Stimulated activated CD4-positive, alpha-beta T cell treated with anti-CD3 and anti-CD28 coated beads, Interleukin-2, amount 100 ng/mL, for 48 hours (primary cell): ENCODE results near the gene C3.
"Not testable (repeated sequence)": the region's sequence is repeated elsewhere in the genome, so short reads cannot be mapped to it uniquely, and the experiment has no call there.

Experiments
- DNase-seq, 2 donors: peaks; one replicate each; pipeline ENCODE4 v3.0.0-alpha.2; 2020

The C3 gene

GRCh38 chr19:6712231-6712630 lies 8.2 kb downstream of the C3 start:
- no peak for DNase-seq

DNA sequence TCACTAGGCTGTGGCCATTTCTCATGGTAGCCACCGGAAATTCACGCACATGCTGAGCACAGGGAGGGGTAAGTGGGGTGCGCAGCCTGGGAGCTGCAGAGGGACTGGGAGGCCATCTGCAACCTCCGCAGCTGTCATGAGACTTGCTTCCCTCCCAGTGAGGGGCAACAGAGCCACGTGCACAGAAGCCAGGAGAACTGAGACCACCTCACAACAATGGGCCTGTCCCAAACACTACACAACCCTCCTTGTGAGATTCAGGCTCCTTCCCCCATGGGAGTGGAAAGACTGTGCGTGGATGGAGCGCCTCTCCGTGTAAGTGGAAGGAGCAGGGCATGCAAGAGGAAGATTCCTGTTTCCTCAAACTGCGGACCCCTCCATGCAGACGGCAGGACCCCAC lies 8.8 kb downstream of the C3 start:
- DNase-seq, result no peak

DNA sequence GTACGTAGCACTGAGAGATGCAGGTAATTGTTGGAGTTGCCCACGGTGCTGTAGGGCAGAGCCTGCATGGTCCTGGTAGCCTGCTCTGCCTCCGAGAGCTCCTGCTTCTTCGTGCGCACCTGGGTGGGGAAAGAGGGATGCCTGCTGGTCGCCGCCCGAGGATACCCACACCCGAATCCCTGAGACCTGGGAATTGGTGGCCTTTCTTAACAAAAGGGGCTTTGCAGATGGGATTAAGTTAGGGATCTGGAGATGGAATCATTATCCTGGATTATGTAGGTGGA lies 9.4 kb downstream of the C3 start:
- no peak for DNase-seq

DNA sequence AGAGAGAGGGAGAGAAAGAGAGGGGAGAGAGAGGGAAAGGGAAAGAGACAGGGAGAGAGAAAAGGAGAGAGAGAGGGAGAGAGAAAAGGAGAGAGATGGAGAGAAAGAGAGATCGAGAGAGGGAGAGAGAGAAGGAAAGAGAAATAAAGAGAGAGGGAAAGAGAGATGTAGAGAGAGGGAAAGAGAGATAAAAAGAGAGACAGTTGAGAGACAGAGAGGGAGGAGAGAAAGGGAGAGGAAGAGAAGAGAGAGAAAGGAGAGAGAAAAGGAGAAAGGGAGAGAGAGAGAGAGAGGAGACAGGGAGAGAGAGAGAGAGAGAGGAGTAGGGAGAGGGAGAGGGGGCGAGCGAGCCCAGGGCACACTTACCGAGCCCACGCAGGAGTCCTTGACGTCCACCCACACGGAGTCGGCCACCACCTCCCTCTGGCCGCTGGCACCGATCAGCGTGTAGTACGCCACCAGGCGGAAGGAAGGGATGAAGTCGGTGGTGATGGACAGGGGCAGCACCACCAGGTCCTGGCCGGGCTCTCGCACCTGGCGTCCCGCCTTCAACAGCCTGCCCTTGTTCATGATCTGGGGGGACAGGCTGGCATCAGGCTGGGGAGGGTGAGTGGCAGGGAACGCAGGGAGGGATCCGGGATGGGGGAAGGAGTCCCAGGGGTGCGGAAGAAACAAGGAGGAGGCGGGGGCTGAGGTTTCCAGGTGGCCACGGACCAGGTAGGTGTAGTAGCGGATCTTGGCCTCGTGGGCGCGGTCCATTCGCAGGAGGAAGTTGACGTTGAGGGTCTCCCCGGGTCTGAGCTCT lies 10.0 kb downstream of the C3 start:
- no peak for DNase-seq

DNA sequence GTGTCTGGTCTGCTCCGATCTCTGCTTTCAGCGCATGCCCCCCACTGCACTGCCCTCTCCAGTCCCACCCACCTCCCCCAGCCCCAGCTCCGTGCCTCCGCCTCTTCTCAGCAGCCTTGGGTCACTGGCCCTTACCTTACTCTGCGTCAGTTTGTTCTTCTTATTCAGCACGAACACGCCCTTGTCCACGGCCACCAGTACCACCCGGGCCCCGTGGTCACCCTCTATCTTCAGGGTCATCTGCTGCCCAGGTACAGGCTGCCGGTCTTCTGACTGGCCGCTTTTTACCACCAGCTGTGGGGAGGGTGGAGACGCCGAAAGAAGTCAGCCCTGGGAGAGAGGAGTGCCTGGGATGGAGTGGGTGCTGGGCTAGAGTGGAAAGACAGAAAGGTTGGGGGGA lies 10.9 kb downstream of the C3 start:
- DNase-seq, result no peak

DNA sequence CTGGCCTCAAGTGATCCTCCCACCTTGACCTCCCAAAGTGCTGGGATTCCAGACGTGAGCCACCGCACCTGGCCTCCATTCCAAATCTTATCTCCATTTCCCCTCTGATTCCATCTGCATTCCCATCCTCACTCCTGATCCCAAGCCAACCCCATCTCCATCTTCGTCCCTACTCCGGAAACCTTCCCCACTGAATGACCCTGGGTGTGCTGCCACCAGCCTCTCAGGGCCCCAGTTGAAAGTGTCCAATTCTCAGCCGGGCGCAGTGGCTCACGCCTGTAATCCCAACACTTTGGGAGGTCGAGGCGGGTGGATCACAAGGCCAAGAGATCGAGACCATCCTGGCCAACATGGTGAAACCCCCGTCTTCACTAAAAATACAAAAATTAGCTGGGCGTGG lies 11.5 kb downstream of the C3 start:
- not testable (repeated sequence) for DNase-seq

- no peak for DNase-seq
Measured at GRCh38 chr19:6708346-6708745, 12.1 kb downstream of the C3 start.

DNA sequence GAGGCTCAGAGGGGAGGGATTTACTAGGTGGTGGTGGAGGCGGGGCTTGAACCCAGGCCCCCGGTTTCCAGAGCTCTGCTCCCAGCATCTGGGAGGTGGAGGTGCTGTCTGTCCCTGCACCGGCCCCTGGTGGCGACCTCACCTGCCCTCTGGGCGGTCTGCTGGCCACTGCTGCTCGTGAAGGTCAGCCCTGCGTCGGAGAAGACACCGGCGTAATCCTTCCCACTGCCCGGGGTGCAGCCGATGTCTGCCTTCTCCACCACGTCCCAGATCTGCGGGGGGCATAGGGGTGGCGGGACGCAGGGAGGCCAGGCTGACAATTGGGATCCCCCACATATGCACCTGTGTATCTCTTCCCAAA lies 12.8 kb downstream of the C3 start:
- no peak for DNase-seq

DNA sequence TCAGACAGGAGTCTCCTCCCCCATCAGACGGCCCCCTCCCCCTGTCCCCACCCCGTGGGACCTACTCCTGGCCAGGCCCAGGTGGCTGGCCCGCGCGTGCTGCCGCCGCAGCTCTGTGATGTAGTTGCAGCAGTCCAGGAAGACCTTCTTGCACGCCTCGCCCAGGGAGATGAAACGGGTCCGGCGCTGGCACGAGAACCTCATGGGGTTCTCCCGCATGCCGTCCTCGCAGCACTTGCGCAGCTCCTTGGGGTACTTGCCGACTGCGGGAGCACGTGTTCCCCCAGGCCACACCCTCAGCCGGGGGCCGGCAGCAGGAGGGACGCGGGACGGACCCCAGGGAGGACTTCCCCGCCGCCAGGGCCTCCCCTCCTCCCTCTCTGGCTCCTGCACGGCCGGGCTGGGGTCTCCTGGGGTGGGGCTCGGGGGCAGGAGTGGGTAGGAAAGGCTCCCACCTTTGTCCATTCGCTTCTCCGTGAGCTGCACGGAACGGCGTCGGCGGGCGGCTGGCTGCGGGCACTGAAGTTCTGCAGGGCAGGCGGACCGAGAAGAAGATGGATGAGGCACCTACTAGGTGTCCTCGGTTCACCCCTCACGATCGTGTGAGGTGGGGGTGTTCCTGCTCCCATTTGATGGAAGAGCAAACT lies 13.3 kb downstream of the C3 start:
- no peak for DNase-seq

GRCh38 chr19:6706633-6706958 lies 13.9 kb downstream of the C3 start:
- DNase-seq, result no peak

- no peak for DNase-seq
Measured at GRCh38 chr19:6705931-6706632, 14.4 kb downstream of the C3 start.

DNA sequence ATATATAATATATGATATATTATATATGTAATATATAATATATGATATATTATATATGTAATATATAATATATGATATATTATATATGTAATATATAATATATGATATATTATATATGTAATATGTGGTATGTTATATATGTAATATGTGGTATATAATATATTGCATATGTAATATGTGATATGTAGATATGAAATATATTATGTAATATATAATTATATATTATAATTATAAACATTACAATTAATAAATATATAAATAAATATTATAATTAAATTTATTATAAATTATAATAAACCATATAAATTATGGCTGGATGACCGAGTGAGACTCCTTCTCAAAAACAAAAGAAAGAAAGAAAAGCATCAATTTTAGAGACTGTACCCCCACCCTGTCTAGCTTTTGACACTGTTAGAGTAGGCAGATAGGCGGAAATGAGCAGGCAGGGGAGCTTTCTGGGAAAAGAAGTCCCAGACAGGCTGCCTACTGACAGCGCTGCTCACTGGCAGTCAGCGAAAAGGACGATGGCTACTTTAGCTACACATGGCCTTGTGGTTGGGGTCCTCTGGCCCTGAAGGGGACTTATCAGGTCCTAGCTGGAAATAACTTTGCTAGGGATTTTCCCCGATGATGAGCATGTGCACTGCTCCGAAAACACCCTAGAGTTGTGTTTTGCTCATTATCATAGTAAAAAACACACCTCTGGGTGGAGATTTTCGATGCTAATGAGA lies 19.7 kb downstream of the C3 start:
- no peak for DNase-seq

- no peak for DNase-seq
Measured at GRCh38 chr19:6699935-6700334, 20.5 kb downstream of the C3 start.

GRCh38 chr19:6697291-6697690 lies 23.2 kb downstream of the C3 start:
- DNase-seq, result no peak

- DNase-seq, result no peak
Measured at GRCh38 chr19:6696239-6696820, 24.1 kb downstream of the C3 start.

DNA sequence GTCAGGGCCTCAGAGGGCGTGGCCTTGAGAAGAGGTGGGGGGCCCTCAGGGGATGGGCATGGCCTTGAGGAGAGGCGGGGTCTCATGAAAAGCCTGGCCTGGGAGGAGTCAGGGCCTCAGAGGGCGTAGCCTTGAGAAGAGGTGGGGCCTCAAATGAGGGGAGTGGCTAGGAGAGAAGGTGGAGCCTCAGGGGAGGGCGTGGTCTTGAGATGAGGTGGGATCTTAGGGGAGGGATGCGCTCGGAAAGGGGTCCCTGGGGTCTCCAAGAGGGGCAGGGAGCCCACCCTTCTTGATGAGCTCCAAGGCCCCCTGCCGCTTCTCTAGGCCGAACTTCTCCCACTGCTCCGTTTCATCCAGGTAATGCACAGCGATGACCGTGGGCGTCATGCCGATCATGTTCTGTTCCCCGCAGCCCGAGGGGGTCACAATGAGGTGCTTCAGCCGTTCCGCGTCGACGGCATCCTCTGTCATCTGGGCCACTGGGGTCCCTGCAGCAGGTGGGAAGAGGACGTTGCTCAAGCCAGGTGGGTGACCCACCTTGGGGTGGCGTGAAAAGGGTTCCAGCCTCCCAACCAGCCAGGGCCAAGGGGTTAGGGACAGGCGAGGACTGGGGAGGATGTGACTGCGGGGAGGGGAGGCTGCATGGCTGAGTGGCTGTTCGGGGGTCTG lies 26.2 kb downstream of the C3 start:
- DNase-seq, result no peak

GRCh38 chr19:6693681-6694080 lies 26.8 kb downstream of the C3 start:
- DNase-seq, result no peak

- no peak for DNase-seq
Measured at GRCh38 chr19:6693056-6693471, 27.4 kb downstream of the C3 start.

- no peak for DNase-seq
Measured at GRCh38 chr19:6692027-6692426, 28.4 kb downstream of the C3 start.

DNA sequence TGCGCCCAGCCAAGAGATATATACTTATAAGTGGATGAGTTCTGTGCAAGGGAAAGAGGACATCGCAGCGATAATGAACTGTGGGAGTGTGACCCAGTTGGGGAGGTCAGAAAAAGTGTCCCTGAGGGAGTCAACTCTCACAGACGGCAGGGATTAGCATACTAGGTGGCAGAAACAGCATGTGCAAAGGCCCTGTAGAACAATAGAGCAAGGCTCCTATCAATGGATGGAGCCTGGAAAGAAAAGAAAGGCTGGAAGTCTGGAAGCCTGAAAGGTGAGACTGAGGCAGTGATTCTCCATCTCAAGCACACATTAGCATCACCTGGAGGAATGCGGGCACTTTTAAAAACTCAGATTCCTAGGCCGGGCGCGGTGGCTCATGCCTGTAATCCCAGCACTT lies 29.1 kb downstream of the C3 start:
- DNase-seq, result no peak

GRCh38 chr19:6690160-6690885 lies 30.1 kb downstream of the C3 start:
- DNase-seq, result no peak

DNA sequence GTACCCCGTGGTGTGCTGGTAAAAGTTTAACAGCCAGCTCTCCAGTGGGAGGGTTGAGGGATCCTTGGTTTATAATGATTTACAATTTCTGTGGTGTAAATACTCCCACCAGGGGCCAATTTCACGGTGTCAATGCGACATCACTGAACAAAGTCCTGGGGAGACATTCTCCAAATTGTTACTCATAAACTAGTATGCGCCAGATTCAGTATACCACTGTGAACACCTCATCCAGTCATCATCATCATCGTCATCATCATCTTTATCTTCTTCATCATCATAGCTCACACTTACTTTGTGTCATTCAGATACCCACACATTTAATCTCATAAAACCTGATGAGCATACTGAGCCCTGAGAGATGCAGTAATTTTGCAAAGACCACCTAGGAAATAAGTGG lies 33.3 kb downstream of the C3 start:
- no peak for DNase-seq
